ENCODE results near the gene ZNF385A. TPM values are rescaled to one million over a fixed set of nuclear protein-coding genes. Genes with fewer than 3 reads are reported as not detected.

ZNF385A gene
- total and polyA plus RNA-seq, 5 experiments from 2014 or later, result 0.42 to 3.2 (median 1.7) TPM; not detected in 2

DNA sequence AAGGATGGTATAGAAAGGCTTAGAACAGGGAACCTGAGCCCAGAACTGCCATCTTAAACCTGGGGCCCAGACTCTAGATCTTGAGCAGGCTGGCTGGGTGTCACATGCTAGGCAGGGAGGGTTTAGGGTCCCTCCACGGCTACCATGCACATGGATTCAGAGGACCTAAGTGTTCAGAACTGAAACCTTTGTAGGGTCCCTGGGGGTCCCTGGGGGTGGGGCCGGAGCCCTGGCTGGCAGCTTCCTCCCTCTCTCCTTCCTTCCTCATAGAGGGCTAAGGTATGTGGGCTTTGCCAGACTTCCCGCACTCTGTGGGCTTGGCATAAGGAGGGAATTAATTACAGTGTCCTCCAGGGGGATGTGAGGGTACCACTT, 4.6 kb upstream of the ZNF385A start:
- ATAC-seq, result no peak
- no peaks in the 10 kb centered on the region for H3K9me3 Mint-ChIP-seq
- POLR2A ChIA-PET, result no interaction called here
- DNase-seq, result no peak
- H3K4me3 Mint-ChIP-seq, result peak overlapping the region in 2 of 10 donors; percentile 82 to 93
- H3K4me1 Mint-ChIP-seq, result peaks cover 25 to 64% (median 34%) of the 10 kb centered on the region in 4 donors
- H3K36me3 Mint-ChIP-seq, result peaks cover 0 to 3% (median 1%) of the 10 kb centered on the region in 3 donors
- peak overlapping the region in 3 of 10 donors; percentile 31 to 62 (median 31) for H3K27ac Mint-ChIP-seq
- H3K27me3 Mint-ChIP-seq, result no peaks in the 10 kb centered on the region

DNA sequence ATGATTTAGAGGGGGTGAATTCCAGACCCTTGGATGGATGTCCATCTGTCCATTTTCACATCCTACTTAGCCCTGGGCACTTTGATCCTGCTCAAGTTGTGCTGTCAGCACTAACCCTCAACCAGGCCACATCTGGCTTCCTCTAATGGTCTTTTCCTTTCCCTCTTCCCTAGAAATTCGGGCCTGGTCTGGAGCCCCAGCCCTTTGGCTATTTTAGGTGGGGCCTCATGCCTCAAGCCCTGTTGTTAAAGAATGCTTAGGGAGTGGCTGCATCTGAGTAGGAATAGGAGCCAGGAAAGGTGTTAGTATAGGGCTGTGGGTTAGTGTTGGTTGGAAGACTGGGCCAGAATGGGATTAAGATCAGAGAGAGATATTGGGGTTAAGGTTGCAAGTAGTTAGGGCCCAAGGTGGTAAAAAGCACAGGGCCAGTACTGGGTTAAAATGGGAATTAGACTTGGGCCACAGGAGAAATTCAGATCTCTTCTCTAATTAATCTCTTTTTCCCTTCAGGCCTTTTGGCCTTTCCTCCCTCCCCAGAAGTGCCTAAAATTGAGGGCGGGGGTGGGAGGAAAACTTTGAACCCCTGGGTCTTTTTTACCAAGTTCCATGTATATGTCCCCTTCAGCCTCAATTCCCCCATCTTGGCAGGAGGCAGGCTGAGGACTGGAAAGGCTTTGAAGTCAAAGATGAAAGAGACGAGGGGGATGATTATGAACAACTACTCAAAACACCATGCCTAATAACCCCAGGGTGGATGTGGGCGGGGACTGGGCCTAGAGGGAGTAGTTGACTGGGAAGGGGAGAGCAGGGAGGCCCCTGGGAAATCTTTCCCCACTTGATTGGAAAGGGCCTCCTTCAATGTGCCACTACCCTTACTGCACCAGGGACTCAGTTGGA, 4.0 kb upstream of the ZNF385A start:
- DNase-seq (no peak), ATAC-seq (no peak)
- Mint-ChIP-seq H3K27ac (peak overlapping the region in 6 of 10 donors; percentile 5 to 62 (median 30)), H3K4me1 (peaks cover 22 to 62% (median 28%) of the 10 kb centered on the region in 4 donors), H3K36me3 (no peaks in the 10 kb centered on the region), H3K27me3 (no peaks in the 10 kb centered on the region), H3K9me3 (no peaks in the 10 kb centered on the region), H3K4me3 (peak overlapping the region in 1 of 10 donors; percentile 8)
- POLR2A ChIA-PET, result interaction anchor here (0.6 to 0.7 kb wide), 2 partner anchors 21 to 173 kb away, joined by 3 to 4 read pairs; no protein-coding TSS in a partner anchor

DNA sequence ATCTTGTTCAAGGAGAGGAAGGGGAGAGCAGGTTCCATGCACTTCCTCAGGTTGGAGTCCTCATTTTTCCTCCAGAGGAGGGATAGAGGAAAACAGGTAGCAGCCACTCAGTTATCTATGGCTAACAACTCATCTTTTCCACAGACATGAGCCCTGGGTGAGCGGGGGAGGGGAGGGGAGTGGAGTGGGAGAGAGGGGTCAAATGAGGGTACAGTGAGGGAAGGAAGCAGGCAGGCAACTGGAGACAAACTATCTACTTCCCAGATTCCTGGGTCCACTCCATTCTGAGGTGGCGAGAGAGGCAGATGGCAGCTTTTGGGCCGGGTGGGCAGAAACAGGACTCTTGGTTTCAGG, 2.6 kb upstream of the ZNF385A start:
- Mint-ChIP-seq H3K4me1 (peaks cover 20 to 61% (median 27%) of the 10 kb centered on the region in 4 donors), H3K36me3 (no peaks in the 10 kb centered on the region), H3K27me3 (no peaks in the 10 kb centered on the region), H3K4me3 (no peak overlapping the region), H3K9me3 (no peaks in the 10 kb centered on the region), H3K27ac (peak overlapping the region in 2 of 10 donors; percentile 25 to 35)
- DNase-seq (no peak), ATAC-seq (no peak)
- POLR2A ChIA-PET, result no interaction called here

GRCh38 chr12:54386403-54387113, 2.0 kb upstream of the ZNF385A start:
- no peak overlapping the region for H3K4me3 Mint-ChIP-seq
- no peaks in the 10 kb centered on the region for H3K27me3 Mint-ChIP-seq
- no peak for ATAC-seq
- POLR2A ChIA-PET, result no interaction called here
- no peak for DNase-seq
- no peaks in the 10 kb centered on the region for H3K9me3 Mint-ChIP-seq
- peaks cover 16 to 56% (median 22%) of the 10 kb centered on the region in 4 donors for H3K4me1 Mint-ChIP-seq
- peak overlapping the region in 3 of 10 donors; percentile 25 to 46 (median 35) for H3K27ac Mint-ChIP-seq
- no peaks in the 10 kb centered on the region for H3K36me3 Mint-ChIP-seq

DNA sequence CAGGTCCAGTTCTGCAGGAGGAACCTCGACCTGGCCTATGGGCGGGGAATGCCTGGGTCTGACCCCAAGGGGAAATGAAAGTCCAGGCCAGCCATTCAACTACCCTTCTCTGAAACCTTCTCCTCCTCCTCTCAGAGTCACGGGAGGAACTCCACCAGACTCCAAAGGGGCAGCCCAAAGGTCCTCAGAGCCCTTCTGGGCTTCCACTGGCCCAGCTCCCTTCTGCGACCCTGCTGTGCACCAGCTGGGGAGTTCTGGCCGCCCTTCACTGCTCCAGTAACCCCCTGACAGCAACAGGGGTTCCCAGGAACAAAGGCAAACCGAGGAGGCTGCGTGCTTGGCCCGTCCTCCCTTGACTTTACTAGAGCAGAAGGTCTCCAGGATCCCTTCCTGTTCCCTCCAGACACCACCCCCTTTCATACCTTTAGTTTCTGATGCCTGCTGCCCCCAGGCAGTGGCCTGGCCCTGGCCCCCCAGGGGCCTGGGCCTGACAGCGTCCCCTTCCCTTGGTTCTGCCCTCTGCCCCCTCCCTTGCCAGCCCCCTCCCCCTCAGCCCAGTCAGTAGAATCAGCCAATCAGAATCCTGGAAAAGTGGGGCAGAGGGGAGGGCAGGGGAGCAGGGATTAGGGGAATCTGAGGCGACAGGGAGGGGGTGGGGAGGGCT, 850 bp upstream of the ZNF385A start:
- Mint-ChIP-seq H3K9me3 (no peaks in the 10 kb centered on the region), H3K27ac (peak overlapping the region in 1 of 10 donors; percentile 63), H3K4me1 (peaks cover 9 to 56% (median 17%) of the 10 kb centered on the region in 4 donors), H3K27me3 (no peaks in the 10 kb centered on the region), H3K4me3 (peak overlapping the region in 1 of 10 donors; percentile 63), H3K36me3 (no peaks in the 10 kb centered on the region)
- DNase-seq, result no peak
- POLR2A ChIA-PET, result no interaction called here
- ATAC-seq, result no peak

- Mint-ChIP-seq H3K4me1 (peaks cover 12 to 45% (median 20%) of the 10 kb centered on the region in 4 donors), H3K27ac (peak overlapping the region in 1 of 10 donors; percentile 47), H3K4me3 (peak overlapping the region in 1 of 10 donors; percentile 66), H3K27me3 (no peaks in the 10 kb centered on the region), H3K36me3 (no peaks in the 10 kb centered on the region), H3K9me3 (no peaks in the 10 kb centered on the region)
- ATAC-seq (no peak), DNase-seq (no peak)
- POLR2A ChIA-PET, result interaction anchor here (0.5 kb wide), 1 partner anchor 122 kb away, joined by 5 read pairs; no protein-coding TSS in a partner anchor
Observed at GRCh38 chr12:54383041-54383609, 1.4 kb downstream of the ZNF385A start.

DNA sequence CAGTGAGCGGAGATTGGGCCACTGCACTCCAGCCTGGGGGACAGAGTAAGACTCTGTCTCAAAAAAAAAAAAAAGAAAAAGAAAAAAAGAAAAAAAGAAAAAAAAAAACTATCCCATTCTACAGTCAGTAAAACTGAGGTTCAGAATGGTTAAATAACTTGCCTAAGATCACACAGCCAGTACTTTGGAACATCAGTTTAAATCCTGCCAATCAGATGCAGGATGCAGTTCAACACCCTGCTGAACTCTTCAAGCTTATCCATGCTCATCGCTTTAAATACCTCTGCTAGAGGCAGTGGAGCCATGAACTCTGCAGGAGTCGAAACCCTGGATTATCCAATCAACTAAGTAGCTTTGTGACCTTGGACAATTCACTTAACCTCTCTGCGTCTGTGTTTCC, 3.4 kb downstream of the ZNF385A start:
- peaks cover 11 to 34% (median 15%) of the 10 kb centered on the region in 4 donors for H3K4me1 Mint-ChIP-seq
- POLR2A ChIA-PET, result no interaction called here
- H3K4me3 Mint-ChIP-seq, result no peak overlapping the region
- no peaks in the 10 kb centered on the region for H3K36me3 Mint-ChIP-seq
- H3K9me3 Mint-ChIP-seq, result no peaks in the 10 kb centered on the region
- ATAC-seq (no peak), DNase-seq (no peak)
- no peaks in the 10 kb centered on the region for H3K27me3 Mint-ChIP-seq
- H3K27ac Mint-ChIP-seq, result peak overlapping the region in 1 of 10 donors; percentile 56

- no peaks in the 10 kb centered on the region for H3K36me3 Mint-ChIP-seq
- peak; percentile 99 for ATAC-seq
- H3K4me3 Mint-ChIP-seq, result peak overlapping the region in 9 of 10 donors; percentile 50 to 85 (median 60)
- peak; percentile 78 to 93 (median 86) for DNase-seq
- peak overlapping the region in 2 of 10 donors; percentile 19 to 78 for H3K27ac Mint-ChIP-seq
- no peaks in the 10 kb centered on the region for H3K9me3 Mint-ChIP-seq
- POLR2A ChIA-PET, result interaction anchor here (0.6 to 1.3 kb wide), 3 partner anchors 11 to 100 kb away, joined by 3 to 4 read pairs (median 4); partner anchors contain the start of gene CBX5
- H3K27me3 Mint-ChIP-seq, result no peaks in the 10 kb centered on the region
- H3K4me1 Mint-ChIP-seq, result peaks cover 9 to 25% (median 15%) of the 10 kb centered on the region in 4 donors
Observed at GRCh38 chr12:54379398-54380201, 4.9 kb downstream of the ZNF385A start.

GRCh38 chr12:54378796-54379397, 5.6 kb downstream of the ZNF385A start:
- POLR2A ChIA-PET, result interaction anchor here (0.6 to 0.7 kb wide), 2 partner anchors 77 to 99 kb away, joined by 3 to 4 read pairs; partner anchors contain the start of gene CBX5
- Mint-ChIP-seq H3K27me3 (no peaks in the 10 kb centered on the region), H3K27ac (no peak overlapping the region), H3K9me3 (no peaks in the 10 kb centered on the region), H3K36me3 (no peaks in the 10 kb centered on the region), H3K4me1 (peaks cover 9 to 18% (median 15%) of the 10 kb centered on the region in 4 donors), H3K4me3 (peak overlapping the region in 8 of 10 donors; percentile 28 to 85 (median 63))
- ATAC-seq, result peak in 1 of 2 donors; percentile 17
- DNase-seq, result no peak

- Mint-ChIP-seq H3K4me3 (peak overlapping the region in 2 of 10 donors; percentile 47 to 48), H3K4me1 (peaks cover 7 to 18% (median 11%) of the 10 kb centered on the region in 4 donors), H3K27me3 (no peaks in the 10 kb centered on the region), H3K36me3 (no peaks in the 10 kb centered on the region), H3K27ac (no peak overlapping the region), H3K9me3 (no peaks in the 10 kb centered on the region)
- ATAC-seq (no peak), DNase-seq (no peak)
- POLR2A ChIA-PET, result no interaction called here
Observed at GRCh38 chr12:54377797-54378515, 6.6 kb downstream of the ZNF385A start.

- peaks cover 8 to 23% (median 16%) of the 10 kb centered on the region in 4 donors for H3K4me1 Mint-ChIP-seq
- no peak for ATAC-seq
- no peak overlapping the region for H3K4me3 Mint-ChIP-seq
- no peak overlapping the region for H3K27ac Mint-ChIP-seq
- H3K36me3 Mint-ChIP-seq, result no peaks in the 10 kb centered on the region
- POLR2A ChIA-PET, result no interaction called here
- no peak for DNase-seq
- no peaks in the 10 kb centered on the region for H3K9me3 Mint-ChIP-seq
- no peaks in the 10 kb centered on the region for H3K27me3 Mint-ChIP-seq
Observed at GRCh38 chr12:54377007-54377406, 7.5 kb downstream of the ZNF385A start.

All from naive thymus-derived CD8-positive, alpha-beta T cell (primary cell).